Left renal cortex interstitium (tissue), 4 donors: ENCODE measurements around the gene NRTN. TPM values are rescaled to one million over a fixed set of nuclear protein-coding genes. Genes with fewer than 3 reads are reported as not detected.

Experiments used
- DNase-seq, 4 donors: peaks; one replicate each; pipeline ENCODE4 v3.0.0-alpha.2; 2013; ENCODE audit warnings: low read depth in 4 of 4, low spot score in 2 of 4, missing footprints in 1 of 4
- polyA plus RNA-seq, 4 donors: library from polyadenylated mRNA; unstranded; fragments of 120-200 nt; gene quantifications; one replicate each; pipeline ENCODE4 v1.2.1, GENCODE V29; 2013; ENCODE audit not compliant: insufficient read length in 4 of 4

NRTN gene
- polyA plus RNA-seq, 4 donors: 1.6 to 5.5 (median 3.9) TPM

- no peak for DNase-seq
Observed at GRCh38 chr19:5789886-5790558, 14.8 kb upstream of the NRTN start.

GRCh38 chr19:5790559-5791520 is 14.0 kb upstream of the NRTN start, which contains the start of gene DUS3L:
Gene DUS3L (minus strand): TSS chr19:5791163. CDS start chr19:5791141, 22 bp downstream.
- peak; percentile 87 to 94 (median 92) for DNase-seq

DNA sequence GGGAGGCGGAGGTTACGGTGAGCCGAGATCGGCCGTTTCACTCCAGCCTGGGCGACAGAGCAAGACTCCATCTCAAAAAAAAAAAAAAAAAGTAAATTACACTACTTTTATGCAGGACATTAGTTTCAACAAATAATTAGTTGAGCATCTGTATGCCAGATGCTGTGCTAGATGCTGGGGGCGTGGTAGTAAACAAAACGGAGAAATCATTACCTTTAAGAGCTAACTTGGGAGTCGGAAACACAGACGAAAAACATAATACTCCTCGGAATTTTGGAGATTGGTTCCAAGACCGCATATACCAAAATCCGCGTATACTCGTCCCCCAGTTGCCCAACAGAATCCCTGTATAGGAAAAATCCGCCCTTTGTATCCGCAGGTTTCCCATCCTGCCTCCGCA is 12.6 kb upstream of the NRTN start:
- DNase-seq: no peak

GRCh38 chr19:5793188-5793587 is 11.7 kb upstream of the NRTN start:
- no peak for DNase-seq

DNA sequence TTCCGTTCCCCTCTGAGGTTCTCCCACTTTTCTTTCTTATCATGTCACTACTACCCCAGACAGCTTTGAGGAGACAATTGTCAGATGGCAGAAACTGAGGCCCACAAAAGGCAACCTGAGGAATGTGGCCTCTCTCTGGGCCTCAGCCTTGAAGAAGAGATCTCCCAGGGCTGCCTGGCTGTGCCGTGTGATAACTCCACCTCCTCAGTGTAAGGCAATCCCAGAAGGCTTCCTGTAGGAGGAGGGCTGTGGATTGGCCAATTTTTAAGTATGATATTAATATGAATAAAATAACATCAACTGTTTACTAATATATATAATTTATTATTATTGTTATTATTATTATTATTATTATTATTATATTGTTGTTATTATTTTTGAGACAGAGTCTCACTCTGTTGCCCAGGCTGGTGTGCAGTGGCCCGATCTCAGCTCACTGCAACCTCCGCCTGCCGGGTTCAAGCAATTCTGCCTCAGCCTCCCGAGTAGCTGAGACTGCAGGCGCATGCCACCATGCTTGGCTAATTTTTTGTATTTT is 9.4 kb upstream of the NRTN start:
- no peak for DNase-seq

DNA sequence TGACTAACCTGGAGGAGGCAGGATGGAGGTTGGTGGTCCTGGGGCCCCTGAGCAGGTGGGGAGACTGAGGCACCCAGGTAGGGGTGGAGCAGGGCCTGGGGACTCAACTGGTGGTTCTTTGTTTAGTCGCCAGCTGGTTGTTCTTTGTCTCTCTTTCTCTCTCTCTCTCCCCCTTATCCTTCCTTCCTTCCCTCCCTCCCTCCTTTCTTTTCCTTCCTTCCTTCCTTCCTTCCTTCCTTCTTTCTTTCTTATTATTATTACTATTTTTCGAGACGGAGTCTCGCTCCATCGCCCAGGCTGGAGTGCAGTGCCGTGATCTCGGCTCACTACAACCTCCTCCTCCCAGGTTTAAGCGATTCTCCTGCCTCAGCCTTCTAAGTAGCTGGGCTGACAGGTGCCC is 6.6 kb upstream of the NRTN start:
- DNase-seq: no peak

DNA sequence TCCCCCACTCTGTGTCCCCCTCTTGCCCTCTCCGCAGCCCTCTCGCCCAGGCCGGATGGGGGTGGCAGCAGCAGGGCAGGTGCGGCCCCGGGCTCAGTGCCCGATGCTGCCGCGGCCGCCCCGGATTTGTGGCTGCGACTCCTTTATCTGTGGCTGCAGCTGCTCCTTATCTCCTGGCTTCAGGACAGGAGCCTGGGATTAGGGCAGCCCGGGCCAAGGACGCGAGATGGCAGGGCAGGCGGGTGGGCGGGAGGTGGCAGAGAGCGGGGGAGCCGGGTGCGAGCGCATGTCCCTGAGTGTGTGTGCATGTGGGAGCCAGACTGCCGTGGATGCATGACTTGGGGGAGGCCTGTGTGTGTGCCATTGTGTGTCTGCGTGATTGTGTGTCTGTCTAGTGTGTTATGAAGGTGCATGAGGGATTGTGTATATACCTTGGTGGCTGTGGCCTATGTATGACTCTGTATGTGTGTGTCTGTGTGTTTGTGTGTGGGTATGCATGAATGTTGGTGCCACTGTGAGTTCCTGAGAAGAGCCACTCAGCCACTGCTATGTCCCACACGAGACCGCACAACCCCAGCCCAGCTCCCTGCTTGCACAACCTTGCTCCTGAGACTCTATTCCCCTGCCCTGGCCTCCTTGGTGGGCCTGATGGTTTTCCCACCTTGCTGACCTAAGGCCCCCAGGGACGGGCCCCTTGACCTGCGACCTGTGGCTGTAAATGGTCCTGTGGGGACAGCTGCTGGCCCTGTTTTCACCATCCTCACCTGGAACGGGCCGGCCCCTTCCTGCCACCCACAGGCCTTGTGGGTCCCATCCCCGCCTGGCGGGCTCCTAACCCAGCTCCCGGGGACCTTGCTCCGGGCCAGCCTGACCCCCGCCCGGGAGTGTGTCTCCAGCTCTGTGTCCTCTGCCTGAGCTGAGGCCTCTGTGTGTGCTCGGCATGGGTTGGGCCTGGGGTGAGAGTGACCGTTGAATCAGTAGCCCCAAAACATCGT is 5.3 kb upstream of the NRTN start:
- DNase-seq: no peak

DNA sequence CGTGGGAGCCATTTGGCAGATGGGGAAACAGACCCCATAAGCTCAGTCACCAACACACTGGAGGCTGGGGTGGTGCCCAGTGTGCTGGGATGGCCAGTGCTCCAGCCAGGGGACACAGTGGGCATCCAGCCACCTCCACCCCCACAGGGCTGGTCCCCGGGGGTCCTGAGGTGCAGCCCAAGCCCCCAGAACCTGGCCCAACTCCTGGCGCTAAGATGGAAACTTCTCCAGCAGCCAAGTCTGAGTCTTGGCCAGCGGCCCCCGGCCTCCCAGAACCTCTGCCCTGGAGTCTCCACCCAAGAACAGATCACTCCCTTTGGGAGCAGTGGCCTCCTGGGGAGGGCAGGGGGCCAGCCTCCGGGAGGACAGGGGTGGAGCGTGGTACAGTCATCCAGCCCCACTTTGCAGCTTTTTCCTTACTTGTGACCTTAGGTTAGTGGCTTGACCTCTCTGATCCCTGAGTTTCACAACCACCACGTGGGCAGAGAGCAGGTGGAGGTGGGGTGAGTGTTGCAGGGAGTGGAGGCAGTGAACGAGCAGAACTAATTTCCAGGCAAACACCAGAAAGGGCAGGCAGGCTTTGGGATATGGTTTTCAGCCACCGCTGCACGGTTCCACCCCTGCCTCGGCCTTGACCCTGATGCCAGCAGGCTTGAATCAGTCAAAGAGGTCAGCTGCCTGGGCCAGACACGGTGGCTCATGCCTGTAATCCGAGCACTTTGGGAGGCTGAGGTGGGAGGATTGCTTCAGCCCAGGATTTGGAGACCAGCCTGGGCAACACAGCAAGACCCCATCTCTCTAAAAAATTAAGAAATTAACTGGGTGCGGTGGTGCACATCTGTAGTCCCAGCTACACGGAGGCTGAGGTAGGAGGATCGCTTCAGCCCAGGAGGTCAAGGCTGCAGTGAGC is 4.3 kb upstream of the NRTN start:
- DNase-seq: no peak

DNA sequence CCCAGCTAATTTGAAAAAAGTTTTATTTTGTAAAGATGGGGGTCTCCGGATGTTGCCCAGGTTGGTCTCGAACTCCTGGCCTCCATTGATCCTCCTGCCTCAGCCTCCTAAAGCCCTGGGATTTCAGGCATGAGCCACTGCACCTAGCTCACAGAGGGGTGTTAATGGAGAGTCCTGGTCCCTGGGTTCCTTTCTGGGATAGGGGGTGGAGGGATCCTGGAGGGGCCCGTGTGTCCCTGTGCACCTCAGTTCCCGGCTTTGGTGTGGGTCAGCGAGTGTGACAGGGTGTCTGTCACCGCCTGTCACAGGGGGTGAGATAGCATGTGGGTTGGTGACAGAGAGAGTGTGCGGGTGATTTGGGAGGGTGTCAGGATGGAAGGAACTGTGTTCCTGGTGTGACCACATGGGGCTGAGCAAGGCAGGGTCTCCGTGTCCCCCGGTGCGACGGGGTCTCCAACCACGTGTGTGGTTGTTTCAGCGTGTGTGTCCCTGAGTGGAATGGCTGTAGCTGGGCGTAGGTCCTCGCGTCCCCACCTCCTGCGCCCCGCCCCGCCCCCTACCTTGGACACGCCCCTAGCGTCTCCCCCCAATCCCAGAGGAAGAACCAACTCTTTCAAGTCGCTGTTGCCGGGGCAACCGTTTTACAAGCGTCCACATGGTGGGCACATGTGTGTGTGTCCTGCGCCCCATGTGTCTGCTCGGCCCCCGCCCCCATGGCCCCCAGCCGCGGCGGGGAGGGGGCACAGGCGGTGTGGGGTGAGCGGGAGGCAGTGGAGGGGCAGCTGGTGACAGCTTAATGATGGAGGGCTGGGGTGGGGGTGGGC is 2.9 kb upstream of the NRTN start:
- DNase-seq: peak in 1 of 4 donors; percentile 55

DNA sequence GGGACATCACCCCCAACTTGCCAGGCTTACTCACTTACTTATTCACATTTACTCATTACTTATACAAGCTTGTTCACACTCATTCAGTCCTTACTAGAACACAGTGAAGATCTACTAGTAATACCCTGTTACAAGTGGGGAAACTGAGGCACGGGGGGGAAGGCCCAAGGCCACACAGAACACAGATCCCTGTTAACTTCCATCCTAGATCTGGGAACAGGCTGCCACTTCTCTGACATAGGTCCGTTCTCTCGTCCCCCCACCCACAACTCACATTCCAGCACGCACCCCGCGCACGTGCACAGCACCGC is 1.5 kb upstream of the NRTN start:
- no peak for DNase-seq

DNA sequence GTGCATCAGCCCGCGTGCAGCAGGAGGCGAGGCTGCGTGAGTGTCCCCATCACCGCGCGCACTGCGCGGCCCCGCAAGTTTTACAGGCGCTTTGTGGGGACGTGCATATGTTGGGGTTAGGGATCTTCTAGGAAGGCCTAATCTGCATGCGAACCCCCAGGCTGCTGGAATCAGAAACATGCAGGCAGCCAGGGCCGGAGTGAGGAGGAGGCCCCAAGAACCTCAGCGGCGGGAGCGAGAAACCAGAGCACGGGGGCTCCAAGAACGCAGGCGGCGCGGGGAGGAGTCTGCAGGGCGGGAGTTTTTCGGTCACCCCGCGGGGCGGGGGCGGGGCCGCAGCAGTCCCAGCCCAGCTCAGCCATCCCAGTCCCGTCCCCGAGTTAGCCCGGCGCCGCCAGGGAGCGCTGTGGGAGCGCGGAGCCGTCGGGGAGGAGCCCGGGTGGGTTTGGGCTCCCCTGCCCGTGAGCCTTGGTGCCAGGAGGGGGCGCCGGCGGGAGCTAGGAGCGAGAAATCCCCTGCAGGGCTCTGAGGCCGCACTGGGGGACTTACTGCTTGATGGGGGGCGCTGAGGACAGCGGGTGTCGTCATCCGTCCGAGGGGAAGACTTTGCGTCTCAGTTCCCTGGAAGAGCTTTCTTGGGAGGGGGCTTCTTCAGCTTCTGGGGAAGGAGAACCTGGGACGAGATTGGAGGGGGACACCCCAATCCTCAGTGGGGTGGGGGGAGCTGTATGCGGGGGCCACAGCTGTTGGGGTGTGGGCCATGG is 933 bp upstream of the NRTN start:
- DNase-seq: peak in 3 of 4 donors; percentile 80 to 87 (median 83)

GRCh38 chr19:5805462-5806132 is 730 bp downstream of the NRTN start:
- peak in 1 of 4 donors; percentile 81 for DNase-seq

DNA sequence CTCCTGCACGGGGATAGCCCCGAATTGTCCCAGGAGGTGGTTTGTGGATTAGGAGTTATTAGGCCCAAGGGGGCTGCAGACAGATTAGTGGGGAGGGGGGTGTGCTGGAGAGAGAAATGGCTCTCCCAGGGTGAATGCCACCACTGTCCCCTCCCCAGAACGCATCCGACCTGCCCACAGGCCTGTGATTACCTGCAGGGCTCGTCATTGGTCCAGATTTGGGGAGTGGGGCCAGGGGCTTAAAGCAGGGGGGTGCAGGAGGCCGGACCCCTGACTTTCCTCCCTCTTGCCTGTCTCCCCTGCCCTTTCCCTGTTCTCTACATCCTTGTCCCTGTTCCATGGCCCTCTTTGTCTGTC is 1.2 kb downstream of the NRTN start:
- no peak for DNase-seq

- DNase-seq: no peak
Observed at GRCh38 chr19:5806905-5807304, 2.0 kb downstream of the NRTN start.

DNA sequence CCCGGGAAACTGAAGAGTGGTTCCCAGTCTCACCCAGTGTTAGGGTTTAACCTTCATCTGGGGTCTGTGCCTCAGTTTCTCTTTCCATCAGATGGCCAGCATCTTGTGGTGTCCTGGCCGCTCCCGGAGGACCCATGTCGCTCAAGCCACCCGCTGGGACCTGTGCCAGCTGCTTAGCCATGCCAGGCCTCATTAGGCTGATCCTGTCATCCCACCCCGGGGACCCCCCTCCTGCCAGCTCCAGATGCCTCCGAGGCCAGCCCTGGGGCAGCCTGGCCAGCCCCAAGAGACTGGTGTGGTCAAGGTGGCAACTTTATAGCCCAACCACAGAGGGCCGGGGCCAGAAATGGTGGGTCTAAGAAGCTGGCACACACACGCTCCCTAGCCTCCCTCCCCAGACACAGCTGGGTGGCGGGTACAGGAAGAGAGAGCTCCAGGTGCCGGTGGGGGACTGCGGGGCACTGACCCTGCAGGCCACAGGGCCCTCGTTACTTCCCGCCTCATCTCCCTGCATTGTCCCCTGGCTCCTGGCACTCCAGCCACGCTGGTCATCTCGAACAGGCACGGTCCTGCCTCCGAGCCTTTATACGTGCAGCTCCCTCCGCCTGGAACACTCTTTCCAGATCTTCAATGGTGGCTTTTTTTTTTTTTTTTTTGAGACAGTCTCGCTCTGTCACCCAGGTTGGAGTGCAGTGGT is 3.4 kb downstream of the NRTN start:
- DNase-seq: no peak

DNA sequence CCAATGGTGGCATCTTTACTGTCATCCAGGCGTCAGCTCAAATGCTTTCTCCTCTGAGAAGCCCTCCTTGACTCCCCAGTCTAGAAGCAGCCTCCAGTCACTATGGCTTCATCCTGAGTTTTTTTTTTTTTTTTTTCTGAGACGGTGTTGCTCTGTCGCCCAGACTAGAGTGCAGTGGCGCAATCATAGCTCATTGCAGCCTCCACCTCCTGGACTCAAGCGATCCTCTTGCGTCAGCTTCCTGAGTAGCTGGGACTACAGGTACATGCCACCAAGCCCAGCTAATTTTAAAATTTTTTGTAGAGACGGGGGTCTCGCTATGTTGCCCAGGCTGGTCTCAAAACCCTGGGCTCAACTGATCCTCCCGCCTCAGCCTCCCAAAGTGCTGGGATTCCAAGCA is 4.2 kb downstream of the NRTN start:
- no peak for DNase-seq

GRCh38 chr19:5809469-5809868 is 4.6 kb downstream of the NRTN start:
- no peak for DNase-seq
